GM23248 (cell line): ENCODE data around the gene TMEM184B.

ENCODE experiments used
- EZH2 ChIP-seq: fragments of 200-600 bp; sonication (generic); IDR thresholded peaks from 2 replicates; pipeline ENCODE4 v1.6.1; 2018; ENCODE audit warnings: antibody characterized with exemption, mild to moderate bottlenecking; ENCODE audit not compliant: insufficient read depth, poor library complexity, severe bottlenecking
- EZH2phosphoT487 ChIP-seq: fragments of 200-600 bp; sonication (generic); IDR thresholded peaks from 2 replicates; pipeline ENCODE4 v1.6.1; 2018; ENCODE audit warnings: antibody characterized with exemption, moderate library complexity, mild to moderate bottlenecking, low read depth; ENCODE audit not compliant: insufficient read depth

DNA sequence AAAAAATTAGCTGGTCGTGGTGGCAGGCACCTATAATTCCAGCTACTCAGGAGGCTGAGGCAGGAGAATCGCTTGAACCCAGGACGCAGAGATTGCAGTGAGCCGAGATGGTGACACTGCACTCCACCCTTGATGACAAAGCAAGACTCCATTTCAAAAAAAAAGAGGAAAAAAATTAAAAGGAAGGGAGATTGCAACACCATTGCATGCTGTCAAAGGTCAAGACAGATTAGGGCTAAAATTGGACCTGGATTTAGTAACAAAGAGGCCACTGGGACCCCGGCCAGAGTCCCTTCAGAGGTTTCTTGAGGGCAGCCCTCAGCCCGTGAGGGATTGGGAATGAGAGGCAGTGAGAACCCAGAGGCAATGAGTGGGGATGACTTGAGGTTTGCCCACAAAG, 79.2 kb downstream of the TMEM184B start:
- no peak for TF ChIP-seq EZH2
- no peak for TF ChIP-seq EZH2phosphoT487
